Activated CD8-positive, alpha-beta memory T cell treated with anti-CD3 and anti-CD28 coated beads for 36 hours (primary cell): Measurements from ENCODE around the gene ASTN2. TPM values are rescaled to one million over a fixed set of nuclear protein-coding genes. Genes with fewer than 3 reads are reported as not detected.
"Not testable (repeated sequence)": the region's sequence is repeated elsewhere in the genome, so short reads cannot be mapped to it uniquely, and the experiment has no call there.

Experiments used
- CTCF ChIA-PET: fragments of 350-600 bp; sonication (Branson Sonifier 250); formaldehyde crosslinking; loops from one replicate; lab custom pipeline; 2021; ENCODE audit warnings: antibody characterized with exemption; lab: Charles Lee
- POLR2A ChIA-PET: fragments of 350-600 bp; sonication (Branson Sonifier 250); formaldehyde crosslinking; loops from one replicate; lab custom pipeline; 2021; ENCODE audit warnings: antibody characterized with exemption; lab: Charles Lee
- total RNA-seq, 2 experiments: library from RNA; stranded (reverse); gene quantifications; one replicate each; pipeline ENCODE4 v1.2.3, GENCODE V29; 2021

The ASTN2 gene
- total RNA-seq, 2 experiments from 2014 or later = 3.1 to 4.3 TPM

GRCh38 chr9:116464987-116465571 is 949.8 kb downstream of the ASTN2 start:
- POLR2A ChIA-PET = no interaction called here
- CTCF ChIA-PET = no interaction called here

- CTCF ChIA-PET = no interaction called here
- POLR2A ChIA-PET = no interaction called here
Measured at GRCh38 chr9:116464423-116464822, 950.4 kb downstream of the ASTN2 start.

DNA sequence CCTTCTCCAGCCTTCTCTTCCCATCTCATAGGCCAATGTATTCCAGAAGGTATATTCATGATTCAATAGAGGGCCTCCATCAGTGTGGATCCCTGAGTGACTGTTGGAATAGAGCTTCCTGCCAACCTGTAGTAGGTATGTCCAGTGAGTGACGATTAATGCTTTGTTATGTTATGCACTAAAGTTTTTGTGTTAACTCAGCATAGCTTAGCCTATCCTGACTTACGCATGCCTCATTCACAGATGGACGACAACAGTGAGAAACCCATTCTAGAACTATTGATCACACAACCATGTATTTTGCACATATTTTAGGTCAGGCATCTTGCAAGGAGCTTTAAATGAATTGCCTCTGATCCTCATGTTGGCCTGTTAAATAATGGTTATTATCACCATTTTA is 953.2 kb downstream of the ASTN2 start:
- ChIA-PET POLR2A (no interaction called here), CTCF (no interaction called here)

DNA sequence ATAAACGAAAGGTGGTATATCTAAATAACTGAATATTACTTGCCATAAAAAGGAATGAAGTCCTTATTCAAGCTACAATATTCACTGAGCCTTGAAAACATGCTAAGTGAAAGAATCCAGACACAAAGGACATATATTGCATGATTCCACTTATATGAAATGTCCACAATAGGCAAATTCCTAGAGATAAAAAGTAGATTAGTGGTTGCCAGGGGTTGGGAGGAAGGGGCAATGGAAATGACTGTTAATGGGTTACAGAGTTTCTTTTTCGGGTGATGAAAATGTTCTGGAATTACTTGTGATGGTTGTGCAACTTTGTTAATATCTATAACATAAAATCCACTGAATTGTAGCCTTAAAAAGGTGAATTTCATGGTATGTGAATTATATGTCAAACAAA is 954.8 kb downstream of the ASTN2 start:
- ChIA-PET POLR2A (no interaction called here), CTCF (no interaction called here)

- ChIA-PET POLR2A (no interaction called here), CTCF (no interaction called here)
Measured at GRCh38 chr9:116459576-116459975, 955.3 kb downstream of the ASTN2 start.

DNA sequence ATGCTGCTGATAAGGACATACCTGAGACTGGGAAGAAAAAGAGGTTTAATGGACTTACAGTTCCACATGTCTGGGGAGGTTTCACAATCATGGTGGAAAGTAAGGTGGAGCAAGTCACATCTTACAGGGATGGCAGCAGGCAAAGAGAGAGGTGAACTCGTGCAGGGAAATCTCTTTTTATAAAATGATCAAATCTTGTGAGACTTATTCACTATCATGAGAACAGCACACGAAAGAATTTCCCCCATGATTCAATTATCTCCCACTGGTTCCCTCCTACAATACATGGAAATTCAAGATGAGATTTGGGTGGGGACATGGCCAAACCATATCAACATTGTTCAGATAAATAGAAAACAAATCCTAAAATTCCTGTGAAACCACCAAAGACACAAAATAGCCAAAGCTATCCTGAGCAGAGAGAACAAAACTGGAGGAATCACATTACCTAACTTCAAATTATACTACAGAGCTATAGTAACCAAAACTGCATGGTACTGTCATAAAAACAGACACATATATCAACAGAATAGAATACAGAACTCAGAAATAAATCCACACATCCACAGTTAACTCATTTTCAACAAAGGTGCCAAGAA is 958.3 kb downstream of the ASTN2 start:
- ChIA-PET POLR2A (no interaction called here), CTCF (no interaction called here)

- POLR2A ChIA-PET, CTCF ChIA-PET: not testable (repeated sequence)
Measured at GRCh38 chr9:116454539-116454938, 960.3 kb downstream of the ASTN2 start.

DNA sequence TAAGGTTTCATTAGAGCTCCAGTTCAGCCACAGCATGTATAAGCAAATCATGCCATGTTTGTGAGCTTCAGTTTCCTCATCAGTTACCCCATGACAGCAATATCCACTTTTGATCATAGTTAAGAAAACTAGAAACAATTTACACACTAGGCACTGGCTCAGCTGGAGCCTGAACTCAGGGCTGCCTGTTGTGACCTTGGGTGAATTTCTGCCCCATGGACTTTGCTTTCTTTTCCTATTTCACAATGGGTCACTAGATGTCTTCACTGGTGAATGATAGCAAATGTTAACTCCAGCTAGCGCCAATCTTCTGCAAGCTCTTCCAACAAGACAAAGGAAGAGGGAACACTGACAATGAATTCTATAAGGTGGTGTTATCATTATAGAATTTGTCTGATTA is 961.1 kb downstream of the ASTN2 start:
- POLR2A ChIA-PET = no interaction called here
- CTCF ChIA-PET = no interaction called here

- ChIA-PET CTCF (no interaction called here), POLR2A (no interaction called here)
Measured at GRCh38 chr9:116452634-116453033, 962.2 kb downstream of the ASTN2 start.

DNA sequence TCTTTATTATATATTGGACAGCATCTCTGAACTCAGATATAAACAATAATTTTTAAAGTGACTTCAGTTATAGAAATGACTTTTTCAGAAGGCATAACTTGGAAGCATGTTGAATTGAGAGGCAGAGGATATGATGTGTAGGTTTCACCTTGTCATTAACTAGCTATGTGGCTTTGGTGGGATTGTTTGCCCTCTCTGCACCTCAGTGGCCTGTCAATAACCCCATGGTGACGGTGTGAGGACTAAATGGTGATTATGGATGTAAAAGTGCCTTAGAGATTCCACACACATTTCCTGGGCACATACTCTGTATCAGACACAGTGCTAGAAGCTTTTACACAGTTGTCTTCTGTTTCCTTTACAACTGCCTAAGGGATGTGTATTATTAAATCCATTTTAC is 962.6 kb downstream of the ASTN2 start:
- ChIA-PET CTCF (no interaction called here), POLR2A (no interaction called here)

DNA sequence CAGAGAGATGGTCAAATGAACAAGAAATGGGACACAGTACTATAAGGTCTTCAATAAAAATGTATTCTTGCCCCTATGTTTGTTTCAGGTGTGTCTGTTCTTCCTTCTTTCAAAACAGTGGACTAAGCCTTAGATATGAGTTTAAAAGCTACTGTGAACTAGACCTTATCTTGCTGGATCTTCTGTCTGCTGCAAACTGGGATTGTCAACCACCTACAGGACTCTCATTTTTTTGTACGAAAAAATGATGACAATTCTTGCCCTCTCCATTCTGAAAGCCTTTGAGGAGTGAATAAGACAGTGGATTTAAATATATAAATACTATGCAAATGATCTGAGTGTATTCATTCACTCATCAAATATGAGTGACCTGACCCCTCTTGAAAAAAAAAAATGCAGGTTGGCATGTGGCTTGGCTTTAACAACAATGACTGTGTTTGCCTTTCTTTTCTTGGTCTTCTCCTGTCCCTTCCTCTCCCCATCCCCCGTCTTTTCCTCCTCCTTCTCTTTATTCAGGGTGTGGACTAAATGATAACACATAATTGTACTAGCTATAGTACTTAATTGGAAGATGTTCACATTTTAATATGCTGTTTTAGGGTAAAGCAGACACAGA is 963.2 kb downstream of the ASTN2 start:
- CTCF ChIA-PET = no interaction called here
- POLR2A ChIA-PET = no interaction called here

DNA sequence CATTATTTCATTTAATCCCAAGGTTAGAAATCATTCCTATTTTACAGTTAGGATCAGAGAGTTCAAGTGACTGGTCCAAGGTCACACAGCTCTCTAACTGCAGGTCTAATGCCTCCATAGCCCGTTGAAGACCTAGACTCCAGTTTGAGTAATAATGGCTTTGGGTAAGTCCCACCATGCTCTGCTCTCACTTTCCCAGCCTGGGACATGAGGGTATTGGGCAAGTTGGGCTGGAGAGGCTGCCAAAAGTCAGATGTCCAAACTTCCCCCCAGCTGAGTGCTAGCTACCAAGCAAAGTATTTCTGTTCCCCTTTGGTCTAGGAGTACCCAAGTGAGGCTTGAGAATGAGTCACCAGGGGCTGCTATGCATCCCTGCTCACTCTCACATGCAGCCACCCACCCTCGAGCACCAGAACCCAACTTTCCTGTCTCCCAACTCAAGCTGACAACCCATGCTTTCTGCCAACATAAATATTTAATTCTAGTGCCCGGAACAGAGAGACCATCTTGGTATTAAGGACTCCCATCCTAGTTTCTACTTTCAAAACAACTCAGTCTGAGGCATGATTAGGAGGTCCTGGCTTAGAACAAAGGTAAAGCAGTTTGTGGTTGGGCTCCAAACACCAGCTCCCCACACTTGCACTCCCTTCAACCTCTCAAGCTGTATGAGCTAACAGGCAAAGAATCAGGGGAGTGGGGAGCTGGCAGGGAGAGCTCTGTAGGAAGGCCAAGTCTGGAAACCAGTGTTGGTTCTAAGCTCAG is 964.3 kb downstream of the ASTN2 start:
- ChIA-PET CTCF (no interaction called here), POLR2A (no interaction called here)

GRCh38 chr9:116449949-116450348 is 964.9 kb downstream of the ASTN2 start:
- POLR2A ChIA-PET = no interaction called here
- CTCF ChIA-PET = no interaction called here

GRCh38 chr9:116448431-116448830 is 966.4 kb downstream of the ASTN2 start:
- ChIA-PET CTCF (no interaction called here), POLR2A (no interaction called here)

- ChIA-PET CTCF (no interaction called here), POLR2A (no interaction called here)
Measured at GRCh38 chr9:116447934-116448333, 966.9 kb downstream of the ASTN2 start.

- ChIA-PET CTCF (no interaction called here), POLR2A (no interaction called here)
Measured at GRCh38 chr9:116442528-116442927, 972.3 kb downstream of the ASTN2 start.

GRCh38 chr9:116437411-116438370 is 977.2 kb downstream of the ASTN2 start:
- ChIA-PET CTCF (no interaction called here), POLR2A (no interaction called here)

DNA sequence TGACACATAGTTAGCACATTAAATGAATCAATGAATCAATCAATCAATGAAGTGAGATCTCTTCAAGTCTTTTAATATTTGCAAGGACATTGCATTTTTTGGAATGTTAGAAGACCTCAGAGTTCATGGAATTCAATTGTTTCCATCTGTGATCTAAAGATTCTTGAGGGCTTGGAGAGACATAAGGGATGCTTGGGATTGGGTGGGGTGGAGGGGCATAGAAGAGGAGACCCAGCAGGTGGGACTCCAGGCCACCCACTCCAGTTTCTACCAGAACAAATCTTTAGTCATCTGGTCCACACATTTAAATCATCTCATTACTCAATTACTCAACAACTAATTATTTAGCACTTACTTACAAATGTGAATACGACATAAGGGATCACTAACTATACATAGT is 978.7 kb downstream of the ASTN2 start:
- ChIA-PET POLR2A (no interaction called here), CTCF (no interaction called here)

DNA sequence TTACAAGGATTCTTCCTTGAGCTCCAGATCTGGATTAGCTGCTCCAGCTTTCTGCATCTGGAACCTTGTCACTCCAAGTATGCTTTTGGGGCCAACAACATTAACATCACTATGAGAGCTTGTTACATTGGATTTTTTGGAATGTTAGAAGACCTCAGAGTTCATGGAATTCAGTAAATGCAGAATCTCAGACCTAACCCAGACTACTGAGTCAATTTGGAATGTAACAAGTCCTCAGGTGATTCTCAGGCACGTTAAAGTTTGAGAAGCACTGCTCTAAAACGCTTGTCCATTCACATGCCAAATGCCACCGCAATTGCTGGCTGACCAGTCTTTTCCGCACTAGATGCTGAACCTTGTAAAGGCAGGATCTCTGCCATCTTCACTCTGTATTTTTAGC is 979.2 kb downstream of the ASTN2 start:
- CTCF ChIA-PET = no interaction called here
- POLR2A ChIA-PET = no interaction called here

- CTCF ChIA-PET = no interaction called here
- POLR2A ChIA-PET = no interaction called here
Measured at GRCh38 chr9:116434314-116434713, 980.5 kb downstream of the ASTN2 start.
